Measurements from ENCODE around the gene SIX2.
A peak's percentile ranks its signal among the peaks of the same experiment; 100 is the strongest.

Gene SIX2

GRCh38 chr2:45009303-45009927 lies at the start of gene SIX2:
Gene SIX2, minus strand, starts transcription at chr2:45009452. Its CDS starts 342 bp downstream, at chr2:45009110.
- Histone ChIP-seq H3K27me3 (ENCODE audit: control insufficient read depth, insufficient read depth, low read length) (peaks cover 96% of the 10 kb centered on the region), H3K36me3 (ENCODE audit: control insufficient read depth, insufficient read depth, low read length) (no peaks in the 10 kb centered on the region), H3K9me3 (ENCODE audit: control insufficient read depth, insufficient read depth, low read length) (no peaks in the 10 kb centered on the region), H3K9ac (ENCODE audit: low read depth, low read length) (no peak within 1 kb of the TSS), H3K4me3 (ENCODE audit: low read depth, low read length) (peak within 1 kb of the TSS; percentile 62), H3K4me1 (ENCODE audit: control insufficient read depth, insufficient read depth, low read length) (peaks cover 24% of the 10 kb centered on the region; the same call in 1 of the 2 replicates), H3K27ac (ENCODE audit: low read depth, low read length) (no peak within 1 kb of the TSS)

GRCh38 chr2:45055162-45055605 lies 45.9 kb upstream of the SIX2 start:
- Histone ChIP-seq H3K27ac (ENCODE audit: low read depth, low read length) (no peak overlapping the region), H3K4me3 (ENCODE audit: low read depth, low read length) (no peak overlapping the region), H3K4me1 (ENCODE audit: control insufficient read depth, insufficient read depth, low read length) (no peaks in the 10 kb centered on the region), H3K27me3 (ENCODE audit: control insufficient read depth, insufficient read depth, low read length) (no peaks in the 10 kb centered on the region), H3K9me3 (ENCODE audit: control insufficient read depth, insufficient read depth, low read length) (no peaks in the 10 kb centered on the region), H3K36me3 (ENCODE audit: control insufficient read depth, insufficient read depth, low read length) (no peaks in the 10 kb centered on the region), H3K9ac (ENCODE audit: low read depth, low read length) (no peak overlapping the region)

- Histone ChIP-seq H3K27ac (ENCODE audit: low read depth, low read length) (no peak overlapping the region), H3K36me3 (ENCODE audit: control insufficient read depth, insufficient read depth, low read length) (no peaks in the 10 kb centered on the region), H3K27me3 (ENCODE audit: control insufficient read depth, insufficient read depth, low read length) (no peaks in the 10 kb centered on the region), H3K9me3 (ENCODE audit: control insufficient read depth, insufficient read depth, low read length) (no peaks in the 10 kb centered on the region), H3K4me3 (ENCODE audit: low read depth, low read length) (no peak overlapping the region), H3K4me1 (ENCODE audit: control insufficient read depth, insufficient read depth, low read length) (no peaks in the 10 kb centered on the region), H3K9ac (ENCODE audit: low read depth, low read length) (no peak overlapping the region)
Observed at GRCh38 chr2:45053966-45054365, 44.7 kb upstream of the SIX2 start.

GRCh38 chr2:45052388-45052928 lies 43.2 kb upstream of the SIX2 start:
- Histone ChIP-seq H3K9me3 (ENCODE audit: control insufficient read depth, insufficient read depth, low read length) (no peaks in the 10 kb centered on the region), H3K4me1 (ENCODE audit: control insufficient read depth, insufficient read depth, low read length) (no peaks in the 10 kb centered on the region)

GRCh38 chr2:45049569-45050336 lies 40.5 kb upstream of the SIX2 start:
- H3K27me3 ChIP-seq (ENCODE audit: control insufficient read depth, insufficient read depth, low read length) = no peaks in the 10 kb centered on the region
- no peaks in the 10 kb centered on the region for H3K36me3 ChIP-seq (ENCODE audit: control insufficient read depth, insufficient read depth, low read length)
- H3K9me3 ChIP-seq (ENCODE audit: control insufficient read depth, insufficient read depth, low read length) = no peaks in the 10 kb centered on the region
- no peak overlapping the region for H3K4me3 ChIP-seq (ENCODE audit: low read depth, low read length)
- H3K4me1 ChIP-seq (ENCODE audit: control insufficient read depth, insufficient read depth, low read length) = no peaks in the 10 kb centered on the region
- H3K27ac ChIP-seq (ENCODE audit: low read depth, low read length) = no peak overlapping the region
- H3K9ac ChIP-seq (ENCODE audit: low read depth, low read length) = no peak overlapping the region

More at GRCh38 chr2:45052388-45052928, 43.2 kb upstream of the SIX2 start:
- no peak overlapping the region for H3K27ac ChIP-seq (ENCODE audit: low read depth, low read length)
- no peaks in the 10 kb centered on the region for H3K27me3 ChIP-seq (ENCODE audit: control insufficient read depth, insufficient read depth, low read length)
- H3K9ac ChIP-seq (ENCODE audit: low read depth, low read length) = no peak overlapping the region
- no peaks in the 10 kb centered on the region for H3K36me3 ChIP-seq (ENCODE audit: control insufficient read depth, insufficient read depth, low read length)
- H3K4me3 ChIP-seq (ENCODE audit: low read depth, low read length) = no peak overlapping the region

GRCh38 chr2:45047301-45047700 lies 38.0 kb upstream of the SIX2 start:
- Histone ChIP-seq H3K36me3 (ENCODE audit: control insufficient read depth, insufficient read depth, low read length) (no peaks in the 10 kb centered on the region), H3K27ac (ENCODE audit: low read depth, low read length) (no peak overlapping the region), H3K4me3 (ENCODE audit: low read depth, low read length) (no peak overlapping the region), H3K4me1 (ENCODE audit: control insufficient read depth, insufficient read depth, low read length) (no peaks in the 10 kb centered on the region), H3K9me3 (ENCODE audit: control insufficient read depth, insufficient read depth, low read length) (no peaks in the 10 kb centered on the region), H3K27me3 (ENCODE audit: control insufficient read depth, insufficient read depth, low read length) (no peaks in the 10 kb centered on the region; the same call in 1 of the 2 replicates), H3K9ac (ENCODE audit: low read depth, low read length) (no peak overlapping the region)

- H3K4me1 ChIP-seq (ENCODE audit: control insufficient read depth, insufficient read depth, low read length) = no peaks in the 10 kb centered on the region
- no peaks in the 10 kb centered on the region for H3K9me3 ChIP-seq (ENCODE audit: control insufficient read depth, insufficient read depth, low read length)
- H3K27ac ChIP-seq (ENCODE audit: low read depth, low read length) = no peak overlapping the region
- H3K27me3 ChIP-seq (ENCODE audit: control insufficient read depth, insufficient read depth, low read length) = no peaks in the 10 kb centered on the region; the same call in 1 of the 2 replicates
- H3K4me3 ChIP-seq (ENCODE audit: low read depth, low read length) = no peak overlapping the region
- no peak overlapping the region for H3K9ac ChIP-seq (ENCODE audit: low read depth, low read length)
- no peaks in the 10 kb centered on the region for H3K36me3 ChIP-seq (ENCODE audit: control insufficient read depth, insufficient read depth, low read length)
Observed at GRCh38 chr2:45046786-45047185, 37.5 kb upstream of the SIX2 start.

GRCh38 chr2:45045706-45046105 lies 36.5 kb upstream of the SIX2 start:
- Histone ChIP-seq H3K36me3 (ENCODE audit: control insufficient read depth, insufficient read depth, low read length) (no peaks in the 10 kb centered on the region), H3K9ac (ENCODE audit: low read depth, low read length) (no peak overlapping the region), H3K4me1 (ENCODE audit: control insufficient read depth, insufficient read depth, low read length) (peaks cover 4% of the 10 kb centered on the region; the same call in 1 of the 2 replicates), H3K27ac (ENCODE audit: low read depth, low read length) (no peak overlapping the region), H3K4me3 (ENCODE audit: low read depth, low read length) (no peak overlapping the region), H3K9me3 (ENCODE audit: control insufficient read depth, insufficient read depth, low read length) (no peaks in the 10 kb centered on the region), H3K27me3 (ENCODE audit: control insufficient read depth, insufficient read depth, low read length) (no peaks in the 10 kb centered on the region; the same call in 1 of the 2 replicates)

- Histone ChIP-seq H3K4me1 (ENCODE audit: control insufficient read depth, insufficient read depth, low read length) (peaks cover 7% of the 10 kb centered on the region; the same call in 1 of the 2 replicates), H3K27me3 (ENCODE audit: control insufficient read depth, insufficient read depth, low read length) (no peaks in the 10 kb centered on the region; the same call in 1 of the 2 replicates), H3K27ac (ENCODE audit: low read depth, low read length) (no peak overlapping the region), H3K9me3 (ENCODE audit: control insufficient read depth, insufficient read depth, low read length) (no peaks in the 10 kb centered on the region), H3K36me3 (ENCODE audit: control insufficient read depth, insufficient read depth, low read length) (no peaks in the 10 kb centered on the region), H3K9ac (ENCODE audit: low read depth, low read length) (no peak overlapping the region), H3K4me3 (ENCODE audit: low read depth, low read length) (no peak overlapping the region)
Observed at GRCh38 chr2:45044916-45045315, 35.7 kb upstream of the SIX2 start.

- Histone ChIP-seq H3K4me3 (ENCODE audit: low read depth, low read length) (no peak overlapping the region), H3K27me3 (ENCODE audit: control insufficient read depth, insufficient read depth, low read length) (no peaks in the 10 kb centered on the region; the same call in 1 of the 2 replicates), H3K9me3 (ENCODE audit: control insufficient read depth, insufficient read depth, low read length) (no peaks in the 10 kb centered on the region), H3K27ac (ENCODE audit: low read depth, low read length) (no peak overlapping the region), H3K9ac (ENCODE audit: low read depth, low read length) (no peak overlapping the region), H3K36me3 (ENCODE audit: control insufficient read depth, insufficient read depth, low read length) (no peaks in the 10 kb centered on the region), H3K4me1 (ENCODE audit: control insufficient read depth, insufficient read depth, low read length) (peaks cover 7% of the 10 kb centered on the region; the same call in 1 of the 2 replicates)
Observed at GRCh38 chr2:45043174-45043573, 33.9 kb upstream of the SIX2 start.

GRCh38 chr2:45042401-45042800 lies 33.1 kb upstream of the SIX2 start:
- no peak overlapping the region for H3K27ac ChIP-seq (ENCODE audit: low read depth, low read length)
- H3K36me3 ChIP-seq (ENCODE audit: control insufficient read depth, insufficient read depth, low read length) = no peaks in the 10 kb centered on the region
- H3K27me3 ChIP-seq (ENCODE audit: control insufficient read depth, insufficient read depth, low read length) = no peaks in the 10 kb centered on the region; the same call in 1 of the 2 replicates
- no peak overlapping the region for H3K4me3 ChIP-seq (ENCODE audit: low read depth, low read length)
- H3K9ac ChIP-seq (ENCODE audit: low read depth, low read length) = no peak overlapping the region
- H3K9me3 ChIP-seq (ENCODE audit: control insufficient read depth, insufficient read depth, low read length) = no peaks in the 10 kb centered on the region
- H3K4me1 ChIP-seq (ENCODE audit: control insufficient read depth, insufficient read depth, low read length) = peaks cover 7% of the 10 kb centered on the region; the same call in 1 of the 2 replicates

Measured in HUES48 (cell line).